HEK293 (cell line): ENCODE results near the gene UBE4A.
A peak's percentile ranks its signal among the peaks of the same experiment; 100 is the strongest.

Source experiments
- KLF17 ChIP-seq: fragments of 450-650 bp; formaldehyde crosslinking; IDR thresholded peaks from 2 replicates; pipeline ENCODE4 v1.5.1; 2016; ENCODE audit warnings: missing biosample characterization, missing genetic modification characterization
- MYNN ChIP-seq: fragments of 450-650 bp; formaldehyde crosslinking; IDR thresholded peaks from 2 replicates; pipeline ENCODE4 v1.5.1; 2016; ENCODE audit warnings: missing biosample characterization, missing genetic modification characterization, borderline replicate concordance
- SCRT1 ChIP-seq: fragments of 450-650 bp; formaldehyde crosslinking; IDR thresholded peaks from 2 replicates; pipeline ENCODE4 v1.5.1; 2016; ENCODE audit warnings: missing biosample characterization, missing genetic modification characterization, borderline replicate concordance
- TRIM28 ChIP-seq: IDR thresholded peaks from 2 replicates; pipeline ENCODE4 v1.6.1; 2011; ENCODE audit warnings: low read length, control low read depth, borderline replicate concordance
- YY1 ChIP-seq: fragments of 450-650 bp; formaldehyde crosslinking; IDR thresholded peaks from 2 replicates; pipeline ENCODE4 v1.5.1; 2018; ENCODE audit warnings: missing biosample characterization, missing genetic modification characterization
- ZBTB21 ChIP-seq: fragments of 450-650 bp; formaldehyde crosslinking; IDR thresholded peaks from 2 replicates; pipeline ENCODE4 v1.5.1; 2017; ENCODE audit warnings: missing biosample characterization, missing genetic modification characterization
- ZBTB48 ChIP-seq: fragments of 450-650 bp; formaldehyde crosslinking; IDR thresholded peaks from 2 replicates; pipeline ENCODE4 v1.5.1; 2016; ENCODE audit warnings: missing biosample characterization, missing genetic modification characterization
- ZBTB7A ChIP-seq: fragments of 450-650 bp; formaldehyde crosslinking; IDR thresholded peaks from 2 replicates; pipeline ENCODE4 v1.5.1; 2016; ENCODE audit warnings: low read depth, missing biosample characterization, missing genetic modification characterization
- ZBTB8A ChIP-seq: fragments of 450-650 bp; formaldehyde crosslinking; IDR thresholded peaks from 2 replicates; pipeline ENCODE4 v1.5.1; 2016; ENCODE audit warnings: missing biosample characterization, missing genetic modification characterization
- ZNF133 ChIP-seq: fragments of 450-650 bp; formaldehyde crosslinking; IDR thresholded peaks from 2 replicates; pipeline ENCODE4 v1.5.1; 2016; ENCODE audit warnings: missing biosample characterization, missing genetic modification characterization
- ZNF155 ChIP-seq: fragments of 450-650 bp; formaldehyde crosslinking; IDR thresholded peaks from 2 replicates; pipeline ENCODE4 v1.5.1; 2016; ENCODE audit warnings: missing biosample characterization, missing genetic modification characterization
- ZNF157 ChIP-seq: fragments of 450-650 bp; formaldehyde crosslinking; IDR thresholded peaks from 2 replicates; pipeline ENCODE4 v1.5.1; 2016; ENCODE audit warnings: missing biosample characterization, missing genetic modification characterization
- ZNF19 ChIP-seq: fragments of 450-650 bp; formaldehyde crosslinking; IDR thresholded peaks from 2 replicates; pipeline ENCODE4; 2016; ENCODE audit warnings: missing biosample characterization, missing genetic modification characterization, low read depth
- ZNF211 ChIP-seq: fragments of 450-650 bp; formaldehyde crosslinking; IDR thresholded peaks from 2 replicates; pipeline ENCODE4 v1.5.1; 2016; ENCODE audit warnings: low read depth, missing biosample characterization, missing genetic modification characterization
- ZNF221 ChIP-seq: fragments of 450-650 bp; formaldehyde crosslinking; IDR thresholded peaks from 2 replicates; pipeline ENCODE4 v1.5.1; 2017; ENCODE audit warnings: missing biosample characterization, missing genetic modification characterization, borderline replicate concordance
- ZNF223 ChIP-seq: fragments of 450-650 bp; formaldehyde crosslinking; IDR thresholded peaks from 2 replicates; pipeline ENCODE4 v1.5.1; 2016; ENCODE audit warnings: missing biosample characterization, missing genetic modification characterization
- ZNF239 ChIP-seq: fragments of 450-650 bp; formaldehyde crosslinking; IDR thresholded peaks from 2 replicates; pipeline ENCODE4 v1.5.1; 2016; ENCODE audit warnings: missing biosample characterization, missing genetic modification characterization
- ZNF473 ChIP-seq: fragments of 450-650 bp; formaldehyde crosslinking; IDR thresholded peaks from 2 replicates; pipeline ENCODE4 v1.5.1; 2017; ENCODE audit warnings: missing biosample characterization, missing genetic modification characterization
- ZNF48 ChIP-seq: fragments of 450-650 bp; formaldehyde crosslinking; IDR thresholded peaks from 2 replicates; pipeline ENCODE4 v1.5.1; 2016; ENCODE audit warnings: missing biosample characterization, missing genetic modification characterization
- ZNF488 ChIP-seq: fragments of 450-650 bp; formaldehyde crosslinking; IDR thresholded peaks from 2 replicates; pipeline ENCODE4 v1.5.1; 2016; ENCODE audit warnings: missing biosample characterization, missing genetic modification characterization
- ZNF645 ChIP-seq: fragments of 450-650 bp; formaldehyde crosslinking; IDR thresholded peaks from 2 replicates; pipeline ENCODE4; 2016; ENCODE audit warnings: missing biosample characterization, missing genetic modification characterization
- ZNF704 ChIP-seq: fragments of 450-650 bp; formaldehyde crosslinking; IDR thresholded peaks from 2 replicates; pipeline ENCODE4 v1.5.1; 2016; ENCODE audit warnings: missing biosample characterization, missing genetic modification characterization
- ZNF777 ChIP-seq: fragments of 450-650 bp; formaldehyde crosslinking; IDR thresholded peaks from 2 replicates; pipeline ENCODE4 v1.5.1; 2017; ENCODE audit warnings: missing biosample characterization, missing genetic modification characterization, borderline replicate concordance
- ZNF830 ChIP-seq: fragments of 450-650 bp; IDR thresholded peaks from 2 replicates; pipeline ENCODE4 v1.5.0; 2018; ENCODE audit warnings: missing biosample characterization, missing genetic modification characterization, low read depth, mild to moderate bottlenecking, moderate library complexity
- ZSCAN16 ChIP-seq: fragments of 450-650 bp; formaldehyde crosslinking; IDR thresholded peaks from 2 replicates; pipeline ENCODE4 v1.5.1; 2016; ENCODE audit warnings: missing biosample characterization, missing genetic modification characterization
- TF ChIP-seq, protein P1 (sequence below): fragments of 450-650 bp; formaldehyde crosslinking; IDR thresholded peaks from 2 replicates; pipeline ENCODE4 v1.5.1; 2016; ENCODE audit warnings: missing biosample characterization, missing genetic modification characterization, borderline replicate concordance
- TF ChIP-seq, protein P2 (sequence below): IDR thresholded peaks from 2 replicates; pipeline ENCODE4 v1.6.1; 2011; ENCODE audit warnings: mild to moderate bottlenecking, low read depth, low read length, borderline replicate concordance
- TF ChIP-seq, protein P3 (sequence below): fragments of 450-650 bp; formaldehyde crosslinking; IDR thresholded peaks from 2 replicates; pipeline ENCODE4 v1.5.1; 2016; ENCODE audit warnings: missing biosample characterization, missing genetic modification characterization

UBE4A gene

GRCh38 chr11:118435290-118435892, 76.0 kb downstream of the UBE4A start (continued):
- TF ChIP-seq ZNF704 (tag by site-specific recombination) (no peak), ZNF777 (tag by site-specific recombination) (no peak), ZNF473 (no peak), ZNF211 (tag by site-specific recombination) (no peak), ZNF488 (no peak), ZNF48 (tag by site-specific recombination) (no peak), ZNF830 (tag by site-specific recombination) (no peak), ZNF645 (no peak), ZNF221 (tag by site-specific recombination) (no peak), TRIM28 (no peak), ZBTB21 (no peak), ZNF155 (tag by site-specific recombination) (no peak), ZNF223 (tag by site-specific recombination) (no peak), MYNN (tag by site-specific recombination) (no peak), ZNF239 (tag by site-specific recombination) (no peak), ZSCAN16 (no peak), ZBTB7A (tag by site-specific recombination) (no peak), ZNF133 (tag by site-specific recombination) (no peak), YY1 (tag by site-specific recombination) (no peak), KLF17 (tag by site-specific recombination) (no peak), ZNF157 (no peak), ZBTB8A (0 out of 2 replicates have a peak, but pooled peaks have one; percentile 11), SCRT1 (tag by site-specific recombination) (no peak), ZBTB48 (peak; percentile 69; the same call in 1 of the 2 replicates), ZNF19 (no peak)
- TF ChIP-seq, protein P1, sequence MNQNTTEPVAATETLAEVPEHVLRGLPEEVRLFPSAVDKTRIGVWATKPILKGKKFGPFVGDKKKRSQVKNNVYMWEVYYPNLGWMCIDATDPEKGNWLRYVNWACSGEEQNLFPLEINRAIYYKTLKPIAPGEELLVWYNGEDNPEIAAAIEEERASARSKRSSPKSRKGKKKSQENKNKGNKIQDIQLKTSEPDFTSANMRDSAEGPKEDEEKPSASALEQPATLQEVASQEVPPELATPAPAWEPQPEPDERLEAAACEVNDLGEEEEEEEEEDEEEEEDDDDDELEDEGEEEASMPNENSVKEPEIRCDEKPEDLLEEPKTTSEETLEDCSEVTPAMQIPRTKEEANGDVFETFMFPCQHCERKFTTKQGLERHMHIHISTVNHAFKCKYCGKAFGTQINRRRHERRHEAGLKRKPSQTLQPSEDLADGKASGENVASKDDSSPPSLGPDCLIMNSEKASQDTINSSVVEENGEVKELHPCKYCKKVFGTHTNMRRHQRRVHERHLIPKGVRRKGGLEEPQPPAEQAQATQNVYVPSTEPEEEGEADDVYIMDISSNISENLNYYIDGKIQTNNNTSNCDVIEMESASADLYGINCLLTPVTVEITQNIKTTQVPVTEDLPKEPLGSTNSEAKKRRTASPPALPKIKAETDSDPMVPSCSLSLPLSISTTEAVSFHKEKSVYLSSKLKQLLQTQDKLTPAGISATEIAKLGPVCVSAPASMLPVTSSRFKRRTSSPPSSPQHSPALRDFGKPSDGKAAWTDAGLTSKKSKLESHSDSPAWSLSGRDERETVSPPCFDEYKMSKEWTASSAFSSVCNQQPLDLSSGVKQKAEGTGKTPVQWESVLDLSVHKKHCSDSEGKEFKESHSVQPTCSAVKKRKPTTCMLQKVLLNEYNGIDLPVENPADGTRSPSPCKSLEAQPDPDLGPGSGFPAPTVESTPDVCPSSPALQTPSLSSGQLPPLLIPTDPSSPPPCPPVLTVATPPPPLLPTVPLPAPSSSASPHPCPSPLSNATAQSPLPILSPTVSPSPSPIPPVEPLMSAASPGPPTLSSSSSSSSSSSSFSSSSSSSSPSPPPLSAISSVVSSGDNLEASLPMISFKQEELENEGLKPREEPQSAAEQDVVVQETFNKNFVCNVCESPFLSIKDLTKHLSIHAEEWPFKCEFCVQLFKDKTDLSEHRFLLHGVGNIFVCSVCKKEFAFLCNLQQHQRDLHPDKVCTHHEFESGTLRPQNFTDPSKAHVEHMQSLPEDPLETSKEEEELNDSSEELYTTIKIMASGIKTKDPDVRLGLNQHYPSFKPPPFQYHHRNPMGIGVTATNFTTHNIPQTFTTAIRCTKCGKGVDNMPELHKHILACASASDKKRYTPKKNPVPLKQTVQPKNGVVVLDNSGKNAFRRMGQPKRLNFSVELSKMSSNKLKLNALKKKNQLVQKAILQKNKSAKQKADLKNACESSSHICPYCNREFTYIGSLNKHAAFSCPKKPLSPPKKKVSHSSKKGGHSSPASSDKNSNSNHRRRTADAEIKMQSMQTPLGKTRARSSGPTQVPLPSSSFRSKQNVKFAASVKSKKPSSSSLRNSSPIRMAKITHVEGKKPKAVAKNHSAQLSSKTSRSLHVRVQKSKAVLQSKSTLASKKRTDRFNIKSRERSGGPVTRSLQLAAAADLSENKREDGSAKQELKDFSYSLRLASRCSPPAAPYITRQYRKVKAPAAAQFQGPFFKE (tag by site-specific recombination) = no peak
- TF ChIP-seq, protein P2, sequence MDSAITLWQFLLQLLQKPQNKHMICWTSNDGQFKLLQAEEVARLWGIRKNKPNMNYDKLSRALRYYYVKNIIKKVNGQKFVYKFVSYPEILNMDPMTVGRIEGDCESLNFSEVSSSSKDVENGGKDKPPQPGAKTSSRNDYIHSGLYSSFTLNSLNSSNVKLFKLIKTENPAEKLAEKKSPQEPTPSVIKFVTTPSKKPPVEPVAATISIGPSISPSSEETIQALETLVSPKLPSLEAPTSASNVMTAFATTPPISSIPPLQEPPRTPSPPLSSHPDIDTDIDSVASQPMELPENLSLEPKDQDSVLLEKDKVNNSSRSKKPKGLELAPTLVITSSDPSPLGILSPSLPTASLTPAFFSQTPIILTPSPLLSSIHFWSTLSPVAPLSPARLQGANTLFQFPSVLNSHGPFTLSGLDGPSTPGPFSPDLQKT = no peak
- TF ChIP-seq, protein P3, sequence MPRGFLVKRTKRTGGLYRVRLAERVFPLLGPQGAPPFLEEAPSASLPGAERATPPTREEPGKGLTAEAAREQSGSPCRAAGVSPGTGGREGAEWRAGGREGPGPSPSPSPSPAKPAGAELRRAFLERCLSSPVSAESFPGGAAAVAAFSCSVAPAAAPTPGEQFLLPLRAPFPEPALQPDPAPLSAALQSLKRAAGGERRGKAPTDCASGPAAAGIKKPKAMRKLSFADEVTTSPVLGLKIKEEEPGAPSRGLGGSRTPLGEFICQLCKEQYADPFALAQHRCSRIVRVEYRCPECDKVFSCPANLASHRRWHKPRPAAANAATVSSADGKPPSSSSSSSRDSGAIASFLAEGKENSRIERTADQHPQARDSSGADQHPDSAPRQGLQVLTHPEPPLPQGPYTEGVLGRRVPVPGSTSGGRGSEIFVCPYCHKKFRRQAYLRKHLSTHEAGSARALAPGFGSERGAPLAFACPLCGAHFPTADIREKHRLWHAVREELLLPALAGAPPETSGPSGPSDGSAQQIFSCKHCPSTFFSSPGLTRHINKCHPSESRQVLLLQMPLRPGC (tag by site-specific recombination) = no peak
